AG10803 (cell line): ENCODE results near the gene PRODH2.
"Not testable (repeated sequence)": the region's sequence is repeated elsewhere in the genome, so short reads cannot be mapped to it uniquely, and the experiment has no call there.

ENCODE experiments used
- DNase-seq: peaks from one replicate; pipeline ENCODE4 v3.0.0; 2010; ENCODE audit warnings: low read depth
- H3K4me3 ChIP-seq: 2 replicates; pipeline ENCODE4 v1.5.1; 2011; ENCODE audit warnings: mild to moderate bottlenecking, low read length, control low read depth
- CTCF ChIP-seq: conservative IDR thresholded peaks from 2 replicates; pipeline ENCODE4 v1.5.1; 2011; ENCODE audit warnings: mild to moderate bottlenecking, low read length, control low read depth, inconsistent platforms

Gene PRODH2

GRCh38 chr19:35777086-35777841, 35.4 kb downstream of the PRODH2 start:
- DNase-seq: no peak
- H3K4me3 ChIP-seq: no peak overlapping the region
- TF ChIP-seq CTCF: no peak

- H3K4me3 ChIP-seq: peak overlapping the region; percentile 72
- DNase-seq: no peak
- TF ChIP-seq CTCF: no peak
Observed at GRCh38 chr19:35776102-35776788, 36.4 kb downstream of the PRODH2 start.

GRCh38 chr19:35775298-35776101, 37.1 kb downstream of the PRODH2 start, which contains the start of gene ARHGAP33:
TSS of gene ARHGAP33 (plus strand) at chr19:35775564. CDS start at chr19:35775659, 95 bp downstream.
- H3K4me3 ChIP-seq: peak within 1 kb of the TSS; percentile 72
- TF ChIP-seq CTCF: no peak
- peak; percentile 91 for DNase-seq

DNA sequence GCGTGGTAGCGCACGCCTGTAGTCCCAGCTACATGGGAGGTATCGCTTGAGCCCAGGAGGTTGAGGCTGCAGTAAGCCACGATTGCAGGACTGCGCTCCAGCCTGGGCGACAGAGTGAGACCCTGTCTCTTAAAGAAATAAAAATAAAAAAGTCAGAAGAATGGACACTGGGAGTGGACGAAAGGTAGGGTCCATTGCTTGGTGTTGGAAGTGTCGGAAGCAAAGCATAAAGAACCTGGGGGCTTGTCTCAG, 37.7 kb downstream of the PRODH2 start:
- DNase-seq: no peak
- TF ChIP-seq CTCF: no peak
- H3K4me3 ChIP-seq: peak overlapping the region; percentile 53

DNA sequence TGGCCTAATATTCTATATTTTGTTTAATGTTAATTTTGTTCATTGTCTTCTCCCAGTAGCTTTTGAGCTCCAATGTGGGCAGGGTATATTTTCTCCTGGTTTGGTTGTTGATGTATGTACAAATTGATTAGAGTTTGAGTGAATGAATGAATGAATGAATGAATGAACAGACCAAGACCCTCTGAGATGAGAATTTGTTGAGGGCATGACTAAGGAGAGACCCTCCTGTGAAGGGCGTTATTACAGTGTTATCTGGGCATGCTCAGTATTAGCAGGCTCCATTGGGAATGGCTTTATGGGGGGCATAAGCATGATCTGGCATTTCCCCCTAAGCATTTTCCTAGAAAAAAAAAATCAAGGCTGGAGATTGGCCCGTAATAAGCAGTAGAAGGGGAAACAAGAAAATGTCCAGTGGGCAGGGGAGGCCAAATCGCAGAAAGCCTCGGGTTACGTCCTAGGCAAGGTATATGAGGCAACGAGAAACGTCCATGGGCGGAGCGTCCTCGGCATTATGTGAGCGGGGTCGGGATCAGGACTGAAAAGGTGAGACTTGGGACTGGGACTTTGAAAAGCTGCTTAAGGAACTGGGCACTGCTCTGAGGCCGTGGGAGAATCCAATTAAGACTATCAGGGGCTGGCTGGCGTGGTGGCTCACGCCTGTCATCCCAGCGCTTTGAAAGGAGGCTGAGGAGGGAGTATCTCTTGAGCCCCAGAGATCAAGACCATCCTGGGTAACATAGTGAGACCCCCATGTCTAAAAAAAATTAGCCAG, 38.2 kb downstream of the PRODH2 start:
- no peak for TF ChIP-seq CTCF
- no peak for DNase-seq
- H3K4me3 ChIP-seq: peak overlapping the region; percentile 53

GRCh38 chr19:35773020-35773806, 39.4 kb downstream of the PRODH2 start:
- TF ChIP-seq CTCF: no peak
- H3K4me3 ChIP-seq: no peak overlapping the region
- DNase-seq: peak; percentile 19

GRCh38 chr19:35772362-35772761, 40.3 kb downstream of the PRODH2 start:
- not testable (repeated sequence) for DNase-seq, H3K4me3 ChIP-seq
